NCI-H748 (cell line): ENCODE results near the gene MINDY3.
"Not testable (repeated sequence)": the region's sequence is repeated elsewhere in the genome, so short reads cannot be mapped to it uniquely, and the experiment has no call there.

ENCODE experiments used
- DNase-seq: peaks from one replicate; lab custom pipeline; 2025; ENCODE audit not compliant: unreplicated experiment; lab: John Stamatoyannopoulos, UW

Gene MINDY3

DNA sequence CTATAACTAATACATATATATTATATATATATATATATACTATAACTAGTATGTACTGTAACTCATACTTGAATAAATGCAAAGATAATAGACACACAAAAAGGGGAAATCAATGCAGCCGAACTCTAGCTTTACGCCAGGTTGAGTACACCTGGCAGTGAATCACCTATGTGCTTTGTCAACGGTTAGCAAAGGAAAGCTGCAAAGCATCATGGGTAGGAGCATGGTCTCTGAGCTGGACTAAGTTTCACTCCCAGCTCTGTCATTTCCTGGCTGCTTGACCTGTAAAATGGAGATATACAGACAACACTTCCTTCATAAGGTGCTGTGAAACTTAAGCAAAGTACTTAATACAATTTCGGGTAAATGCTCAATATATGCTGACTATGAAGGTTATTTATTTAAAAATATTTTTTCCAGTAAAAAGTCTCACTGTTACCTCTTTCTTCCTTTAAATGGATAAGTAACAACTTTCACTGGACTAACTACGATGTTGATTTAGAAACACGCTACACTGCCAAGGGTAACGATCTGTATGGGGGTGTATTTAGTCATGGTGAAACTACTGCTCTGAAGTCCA is 78.8 kb downstream of the MINDY3 start:
- DNase-seq = no peak

DNA sequence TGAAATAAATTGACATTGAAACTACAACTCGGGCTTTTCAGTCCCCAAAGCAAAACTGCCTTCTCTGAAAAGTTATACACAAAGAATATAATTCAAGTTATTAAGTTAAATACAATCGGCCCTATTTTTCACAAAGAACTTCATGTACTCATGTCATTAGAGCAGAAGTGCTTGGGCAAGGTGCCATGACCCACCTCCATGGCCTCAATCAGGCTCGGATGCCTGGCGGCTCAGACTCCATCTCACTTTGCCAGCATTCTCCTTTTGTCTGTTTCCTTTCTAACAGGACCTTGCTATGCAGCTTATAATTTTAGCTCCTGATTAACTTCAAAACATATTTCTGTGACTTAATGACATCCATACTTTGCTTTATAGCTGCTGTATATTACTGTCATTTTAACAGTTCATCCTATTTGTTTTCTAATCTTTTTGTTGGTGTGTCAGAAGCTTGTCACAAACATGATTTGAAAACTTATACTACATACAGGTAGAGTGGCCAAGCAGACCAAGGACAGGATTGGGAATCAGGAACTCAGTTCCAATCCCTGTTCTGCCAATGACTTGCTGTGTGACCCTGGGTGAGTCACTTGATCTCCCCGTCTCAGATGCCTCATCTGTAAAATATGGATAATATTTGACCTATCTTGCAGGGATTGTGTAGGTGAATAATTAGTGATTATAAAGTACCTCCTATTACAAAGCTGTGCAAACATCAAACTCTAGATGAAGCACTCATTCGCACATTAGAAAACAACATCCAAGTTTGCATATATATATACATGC is 79.8 kb downstream of the MINDY3 start:
- no peak for DNase-seq

DNA sequence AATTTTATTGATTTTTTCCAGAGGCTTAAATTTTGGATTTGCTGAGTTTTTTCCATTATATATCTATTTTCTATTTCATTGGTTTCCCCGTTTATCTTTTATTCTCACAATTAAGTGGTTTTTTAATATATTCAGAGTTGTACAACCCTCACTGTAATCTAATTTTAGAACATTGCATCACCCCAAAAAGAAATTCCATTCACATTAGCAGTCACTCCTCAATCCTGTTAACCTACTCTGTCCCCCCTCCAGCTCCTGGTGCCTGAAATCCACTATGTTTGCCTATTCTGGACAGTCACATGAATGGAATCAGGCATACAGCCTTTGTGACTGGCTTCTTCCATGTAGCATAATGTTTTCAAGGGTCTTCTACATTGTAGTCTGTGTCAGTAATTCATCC is 84.8 kb downstream of the MINDY3 start:
- DNase-seq = no peak

DNA sequence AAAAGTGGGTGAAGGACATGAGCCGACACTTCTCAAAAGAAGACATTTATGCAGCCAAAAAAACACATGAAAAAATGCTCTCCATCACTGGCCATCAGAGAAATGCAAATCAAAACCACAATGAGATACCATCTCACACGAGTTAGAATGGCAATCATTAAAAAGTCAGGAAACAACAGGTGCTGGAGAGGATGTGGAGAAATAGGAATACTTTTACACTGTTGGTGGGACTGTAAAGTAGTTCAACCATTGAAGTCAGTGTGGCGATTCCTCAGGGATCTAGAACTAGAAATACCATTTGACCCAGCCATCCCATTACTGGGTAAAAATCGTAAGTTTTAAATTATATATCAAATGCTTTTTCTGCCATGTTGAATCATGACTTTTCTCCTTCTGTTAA is 85.8 kb downstream of the MINDY3 start:
- DNase-seq = not testable (repeated sequence)

DNA sequence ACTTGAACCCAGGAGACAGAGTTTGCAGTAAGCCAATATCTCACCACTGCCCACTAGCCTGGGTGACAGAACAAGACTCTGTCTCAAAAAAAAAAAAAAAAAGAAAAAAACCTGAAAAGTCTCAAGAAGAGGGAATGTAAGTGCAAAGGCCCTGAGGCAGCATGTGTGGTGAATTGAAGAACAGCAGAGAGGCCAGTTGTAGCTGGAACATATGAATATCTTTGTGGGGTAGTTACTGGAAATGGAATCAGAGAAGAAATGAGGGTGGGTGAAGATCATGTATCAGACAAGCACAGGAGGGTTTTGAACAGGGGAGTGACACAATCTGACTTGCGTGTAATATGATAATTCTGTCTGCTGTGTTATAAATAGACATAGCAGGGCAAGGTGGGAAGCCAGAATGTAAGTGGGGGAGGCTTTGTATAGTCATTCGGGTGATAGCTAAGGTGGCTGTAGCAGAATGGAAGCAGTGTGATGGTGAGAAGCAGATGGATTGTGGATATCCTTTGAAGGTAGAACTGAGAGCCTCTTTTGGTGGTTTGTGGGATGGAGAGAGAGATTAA is 95.3 kb downstream of the MINDY3 start:
- no peak for DNase-seq

DNA sequence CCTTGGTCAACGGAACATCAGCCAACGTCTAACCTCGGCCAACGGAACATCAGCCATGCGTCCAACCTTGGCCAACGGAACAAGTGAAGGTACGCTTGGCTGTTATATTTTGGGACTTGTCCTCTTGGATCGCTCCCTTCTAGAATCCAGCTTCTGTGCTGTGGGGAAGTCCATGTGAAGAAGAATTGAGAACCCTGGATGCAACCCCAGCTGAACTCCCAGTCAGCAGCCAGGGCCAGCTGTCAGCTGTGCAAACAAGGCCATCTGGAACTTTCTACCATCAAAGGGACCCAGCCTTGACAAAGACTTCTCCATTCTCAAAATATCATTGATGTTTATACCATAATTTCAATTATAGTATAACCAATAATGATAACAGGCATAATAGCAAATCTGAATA is 97.3 kb downstream of the MINDY3 start:
- no peak for DNase-seq

DNA sequence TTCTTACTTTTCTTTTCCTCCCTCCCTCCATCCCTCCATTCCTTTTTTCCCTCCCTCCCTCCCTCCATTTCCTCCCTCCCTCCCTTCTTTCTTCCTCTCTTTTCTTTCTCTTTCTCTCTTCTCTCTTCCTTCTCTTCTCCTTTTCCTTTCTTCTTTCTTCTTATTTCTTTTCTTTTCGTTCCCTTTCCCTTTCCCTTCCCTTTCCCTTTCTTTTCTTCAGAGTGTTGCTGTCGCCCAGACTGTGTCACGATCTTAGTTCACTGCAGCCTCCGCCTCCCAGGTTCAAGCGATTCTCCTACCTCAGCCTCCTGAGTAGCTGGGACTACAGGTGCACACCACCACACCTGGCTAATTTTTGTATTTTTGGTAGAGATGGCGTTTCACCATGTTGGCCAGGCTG is 98.1 kb downstream of the MINDY3 start:
- not testable (repeated sequence) for DNase-seq

DNA sequence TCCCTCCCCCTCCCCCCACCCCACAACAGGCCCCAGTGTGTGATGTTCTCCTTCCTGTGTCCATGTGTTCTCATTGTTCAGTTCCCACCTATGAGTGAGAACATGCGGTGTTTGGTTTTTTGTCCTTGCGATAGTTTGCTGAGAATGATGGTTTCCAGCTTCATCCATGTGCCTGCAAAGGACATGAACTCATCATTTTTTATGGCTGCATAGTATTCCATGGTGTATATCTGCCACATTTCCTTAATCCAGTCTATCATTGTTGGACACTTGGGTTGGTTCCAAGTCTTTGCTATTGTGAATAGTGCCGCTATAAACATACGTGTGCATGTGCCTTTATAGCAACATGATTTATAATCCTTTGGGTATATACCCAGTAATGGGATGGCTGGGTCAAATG is 99.1 kb downstream of the MINDY3 start:
- not testable (repeated sequence) for DNase-seq

DNA sequence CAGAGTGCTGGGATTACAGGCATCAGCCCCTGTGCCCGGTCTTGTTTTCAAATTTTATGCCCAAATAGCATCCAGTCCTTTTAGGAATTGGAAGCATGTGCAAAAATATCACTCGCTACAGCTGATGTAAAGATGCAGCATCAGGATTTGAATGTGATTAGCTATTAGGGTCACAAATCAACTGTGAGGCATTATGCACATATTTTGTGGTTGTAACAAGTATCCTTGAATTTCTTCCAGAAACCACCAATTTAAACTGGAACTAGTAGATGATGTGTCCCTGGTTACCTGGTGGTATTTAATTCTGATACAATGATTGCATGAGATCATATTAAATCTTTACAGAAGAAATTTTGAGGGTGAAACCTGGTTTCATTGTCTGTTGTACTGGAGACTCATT is 99.6 kb downstream of the MINDY3 start:
- no peak for DNase-seq

DNA sequence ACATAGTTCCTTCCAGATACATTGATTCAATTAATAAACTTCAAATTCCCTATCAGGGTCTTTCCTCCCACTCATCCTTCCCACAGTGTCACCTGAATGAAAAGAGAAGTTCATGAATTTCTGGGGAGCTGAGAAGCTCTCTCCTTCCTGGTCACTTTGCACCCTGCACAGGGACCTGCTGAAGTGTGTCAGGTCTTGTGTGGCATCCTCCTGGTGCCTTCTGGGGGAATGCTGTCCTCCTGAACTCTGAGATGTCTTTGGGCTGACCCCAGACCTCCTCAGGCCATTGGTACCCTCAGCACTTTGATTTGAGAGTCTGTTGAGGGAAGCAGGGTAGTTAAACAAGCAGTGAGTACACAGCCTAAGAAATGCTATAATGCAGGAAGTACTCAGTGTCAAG is 101.0 kb downstream of the MINDY3 start:
- DNase-seq = no peak

DNA sequence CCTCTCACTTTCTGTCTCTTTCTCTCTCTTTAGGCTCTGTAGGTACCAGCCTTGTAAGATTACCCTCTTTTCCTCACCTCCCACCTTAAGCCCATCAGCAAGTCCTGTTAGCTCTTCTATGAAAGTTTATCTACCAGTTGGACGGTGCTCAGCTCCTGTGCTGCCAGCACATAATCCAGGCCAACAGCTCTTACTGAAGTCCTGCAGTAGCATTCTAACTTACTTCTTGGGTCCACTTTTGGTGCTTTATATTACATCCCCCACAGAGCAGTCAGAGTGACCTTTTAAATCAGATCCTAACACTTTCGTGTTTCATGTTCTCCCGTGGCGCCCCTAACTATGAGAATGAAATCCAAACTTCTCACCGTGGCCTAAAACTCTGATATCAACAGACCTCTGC is 101.7 kb downstream of the MINDY3 start:
- no peak for DNase-seq

DNA sequence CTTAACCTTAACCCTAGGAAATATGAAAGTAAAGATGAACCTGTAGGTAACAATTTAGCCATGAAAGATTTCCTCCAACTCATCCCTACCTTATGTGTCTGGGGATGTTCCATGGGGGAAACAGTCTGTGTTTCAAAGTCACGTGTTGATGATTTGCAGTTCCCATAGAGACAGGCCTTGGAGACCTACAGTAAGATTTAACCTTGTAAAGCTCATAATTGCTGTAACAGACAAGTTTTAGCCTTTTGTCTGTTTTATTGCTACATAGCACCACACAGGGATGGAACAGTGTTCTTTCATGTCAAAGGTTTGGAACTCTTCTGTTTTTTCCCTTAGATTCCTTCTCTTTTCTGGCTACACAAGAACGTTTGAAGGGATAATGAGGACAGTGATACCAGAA is 105.4 kb downstream of the MINDY3 start:
- DNase-seq = peak; percentile 6

DNA sequence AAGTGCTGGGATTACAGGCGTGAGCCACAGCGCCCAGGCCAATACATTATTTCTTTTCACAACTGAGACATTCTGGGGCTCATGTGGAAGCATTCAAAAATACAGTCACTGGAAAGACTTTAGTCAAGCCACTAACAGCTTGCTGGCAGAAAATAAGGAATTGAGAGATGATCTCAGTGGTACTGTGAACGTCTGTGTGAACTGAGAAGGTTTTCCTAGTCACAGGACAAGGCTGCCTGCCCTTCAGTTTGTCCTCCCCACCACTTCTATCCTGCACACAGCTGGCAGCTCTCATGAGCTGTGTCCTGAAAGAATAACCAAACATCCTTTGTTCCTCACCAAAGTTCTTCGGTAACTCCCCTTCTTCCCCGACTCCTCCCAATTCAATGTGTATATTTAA is 109.3 kb downstream of the MINDY3 start:
- no peak for DNase-seq

DNA sequence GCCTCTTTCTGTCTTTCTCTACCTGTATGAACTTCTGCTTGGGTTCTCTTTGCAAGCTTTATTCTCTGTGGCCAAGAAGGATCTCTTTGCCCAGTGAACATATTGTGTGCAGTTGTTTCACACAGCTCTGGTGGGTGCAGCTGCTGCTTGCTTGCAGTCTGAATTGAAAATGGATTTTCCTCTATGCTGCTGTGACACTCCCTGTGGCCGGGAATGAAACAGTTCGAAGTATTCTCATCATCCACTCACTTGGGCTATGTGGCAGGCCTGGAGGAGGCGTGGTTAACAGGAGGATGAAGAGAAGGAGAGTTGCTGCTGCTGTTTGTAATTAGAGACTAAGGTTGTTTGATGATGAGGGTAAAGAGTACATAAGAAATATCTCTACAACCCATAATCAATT is 112.2 kb downstream of the MINDY3 start:
- DNase-seq = no peak

DNA sequence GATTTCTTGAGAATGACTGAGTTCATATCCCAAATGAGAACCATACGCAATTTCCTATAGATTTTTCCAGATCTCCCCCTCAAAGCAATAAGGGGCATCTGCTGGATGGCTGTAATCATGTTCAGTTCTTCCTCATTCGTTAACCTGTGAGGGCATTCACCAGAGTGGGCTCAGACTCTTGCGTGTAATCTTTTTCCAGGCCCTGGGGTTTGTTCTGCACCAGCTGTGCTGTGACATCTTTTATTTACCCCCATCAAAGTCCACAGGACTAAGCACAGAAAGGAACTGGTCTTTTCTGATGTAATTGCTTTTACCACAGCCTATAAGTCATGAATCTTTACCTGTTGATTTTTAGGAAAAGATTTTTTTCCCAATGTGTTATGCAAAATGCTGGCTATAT is 112.7 kb downstream of the MINDY3 start:
- DNase-seq = no peak

DNA sequence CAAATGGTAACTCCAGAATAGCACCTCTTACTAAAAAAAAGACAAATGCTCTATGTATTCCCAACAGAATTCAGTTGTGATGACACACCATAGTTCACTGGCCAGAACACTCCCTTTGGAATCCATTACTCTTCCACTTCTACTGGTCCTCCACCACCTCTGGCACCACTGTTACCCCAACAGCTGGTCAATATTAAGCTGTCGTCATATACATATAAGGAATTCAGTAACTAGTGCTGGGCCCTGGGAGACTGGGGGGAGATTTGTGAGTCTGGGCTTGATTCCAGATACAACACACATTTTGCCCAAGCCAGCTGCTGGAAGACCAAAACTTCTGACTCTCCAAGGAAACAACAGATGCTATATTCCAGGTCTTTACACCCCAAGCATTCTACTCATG is 114.6 kb downstream of the MINDY3 start:
- DNase-seq = no peak

DNA sequence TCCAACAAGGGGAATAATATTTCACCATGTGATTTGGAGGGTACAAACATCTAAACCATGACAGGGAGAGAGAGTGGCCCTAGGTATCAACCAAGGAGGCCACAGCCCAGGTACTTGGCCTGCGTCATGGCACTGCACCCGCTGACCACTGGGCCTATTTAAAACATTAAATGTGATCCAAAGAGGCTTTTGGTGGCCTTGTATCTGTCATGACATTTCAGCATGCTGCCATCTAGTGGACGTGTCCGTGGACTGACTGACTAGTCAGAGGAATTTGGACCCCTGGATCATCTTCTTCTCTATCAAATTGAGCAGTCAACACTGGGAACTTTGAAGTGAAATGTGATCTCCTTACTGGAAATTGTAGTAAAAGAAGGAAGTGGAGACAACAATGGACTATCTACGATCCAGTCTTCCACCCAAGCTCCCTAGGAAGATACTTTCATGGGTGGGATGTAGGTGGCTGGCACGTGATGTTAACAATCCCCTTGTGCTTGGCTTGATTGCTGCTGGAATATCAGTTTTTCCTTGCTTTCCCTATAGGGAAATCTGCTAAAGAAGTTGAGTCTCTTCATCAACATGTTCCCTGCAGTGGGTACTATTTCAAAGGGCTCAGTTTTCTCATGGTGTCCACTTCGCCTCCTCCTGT is 116.0 kb downstream of the MINDY3 start:
- peak; percentile 53 for DNase-seq

DNA sequence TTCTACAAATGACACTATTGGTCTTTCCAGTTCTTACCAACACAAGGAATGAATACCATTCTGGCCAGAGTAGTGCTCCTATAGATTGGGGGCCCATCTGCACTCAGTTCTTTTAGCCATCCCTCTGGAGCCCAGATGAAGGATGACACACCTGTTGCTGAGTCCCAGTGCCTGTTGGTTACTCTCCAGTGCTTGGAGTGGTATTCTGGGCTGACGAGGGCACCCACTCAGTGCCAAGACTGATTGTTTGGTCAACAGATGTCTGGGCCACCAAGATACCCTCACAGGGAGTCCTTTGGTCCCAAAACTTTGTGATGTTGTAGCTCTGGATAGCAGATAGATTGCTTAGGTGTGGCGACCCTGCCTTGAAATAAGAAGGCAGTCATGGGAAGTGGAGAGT is 116.9 kb downstream of the MINDY3 start:
- DNase-seq = no peak

DNA sequence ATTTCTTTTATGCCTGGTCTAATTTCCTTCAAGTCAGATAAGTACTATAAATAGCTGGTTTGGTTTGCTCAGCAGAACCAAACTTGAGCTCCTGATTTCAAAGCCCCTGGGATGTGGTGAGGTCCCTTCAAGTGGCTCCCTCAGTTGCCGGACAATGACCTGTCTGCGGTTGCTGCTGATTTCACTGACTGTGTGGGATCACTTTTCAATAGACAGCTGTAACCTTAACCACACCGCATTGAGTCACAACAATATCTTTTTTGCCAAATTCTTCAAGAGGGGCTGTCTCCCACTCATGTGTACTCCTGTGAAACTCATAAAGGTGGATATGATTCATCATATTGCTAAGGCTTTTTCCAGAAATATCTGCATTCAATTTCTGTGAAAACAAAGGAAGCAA is 117.5 kb downstream of the MINDY3 start:
- no peak for DNase-seq

DNA sequence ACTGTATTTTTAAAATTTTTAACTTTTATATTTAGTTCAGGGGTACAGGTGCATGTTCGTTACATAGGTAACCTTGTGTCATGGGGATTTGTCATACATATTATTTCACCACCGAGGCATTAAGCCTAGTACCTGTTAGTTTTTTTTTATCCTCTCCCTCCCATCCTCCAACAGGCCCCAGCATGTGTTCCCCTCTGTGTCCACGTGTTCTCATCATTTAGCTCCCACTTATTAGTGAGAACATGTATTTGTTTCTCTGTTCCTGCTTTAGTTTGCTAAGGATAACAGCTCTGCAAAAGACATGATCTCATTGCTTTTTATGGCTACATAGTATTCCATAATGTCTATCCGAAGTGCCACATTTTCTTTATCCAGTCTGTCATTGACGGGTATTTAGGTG is 118.2 kb downstream of the MINDY3 start:
- no peak for DNase-seq

DNA sequence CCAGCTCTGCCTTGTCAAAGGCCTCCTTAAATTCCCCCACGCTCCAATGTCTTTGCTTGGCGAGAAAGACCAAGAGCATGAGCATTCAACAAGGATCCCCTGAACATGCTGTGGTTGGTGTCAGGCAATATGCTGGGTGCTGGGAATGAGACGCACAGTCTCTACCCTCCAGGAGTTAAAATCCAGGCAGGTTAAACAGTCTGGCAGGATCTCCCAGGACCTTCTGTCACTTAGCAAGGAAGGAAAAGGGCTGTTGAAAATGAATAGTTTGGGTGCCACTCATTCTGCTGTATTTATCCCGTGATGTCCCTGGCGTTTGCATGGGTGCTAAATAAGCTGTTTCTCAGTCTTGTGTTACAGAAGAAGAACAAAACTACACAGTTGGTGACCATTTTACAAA is 118.7 kb downstream of the MINDY3 start:
- no peak for DNase-seq

DNA sequence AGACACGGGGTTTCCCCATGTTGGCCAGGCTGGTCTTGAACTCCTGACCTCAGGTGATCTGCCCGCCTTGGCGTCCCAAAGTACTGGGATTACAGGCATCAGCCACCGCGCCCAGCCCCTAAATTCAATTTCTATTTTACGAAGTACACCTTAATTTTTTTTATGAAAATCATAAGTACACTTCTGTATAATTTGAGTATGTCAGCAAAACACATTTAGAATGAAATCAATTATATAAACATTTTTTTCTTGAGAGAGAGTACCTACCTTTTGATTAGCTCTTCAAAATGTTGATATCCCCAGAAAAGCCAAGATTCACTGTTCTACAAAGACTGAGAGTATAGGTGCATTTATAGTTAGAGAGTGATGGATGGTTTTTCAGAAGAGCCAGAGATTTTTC is 120.0 kb downstream of the MINDY3 start:
- no peak for DNase-seq
